Endodermal cell (in vitro differentiated cells): ENCODE results near the gene IGF2BP3. TPM values are rescaled to one million over a fixed set of nuclear protein-coding genes. Genes with fewer than 3 reads are reported as not detected.
"Not testable (repeated sequence)": the region's sequence is repeated elsewhere in the genome, so short reads cannot be mapped to it uniquely, and the experiment has no call there.

ENCODE experiments used
- DNase-seq: peaks from one replicate; pipeline ENCODE4 v3.0.0-alpha.2; 2017
- H3K27ac ChIP-seq: 2 replicates; pipeline ENCODE4 v1.5.1; 2013; ENCODE audit warnings: mild to moderate bottlenecking, low read depth, low read length, moderate library complexity
- H3K27me3 ChIP-seq: 2 replicates; pipeline ENCODE4 v1.6.1; 2013; ENCODE audit warnings: mild to moderate bottlenecking, low read length, moderate library complexity; ENCODE audit not compliant: insufficient read depth, control insufficient read depth, poor library complexity, severe bottlenecking
- H3K36me3 ChIP-seq: 2 replicates; pipeline ENCODE4 v1.7.0; 2013; ENCODE audit warnings: mild to moderate bottlenecking, low read length, moderate library complexity; ENCODE audit not compliant: control insufficient read depth, insufficient read depth
- H3K4me1 ChIP-seq: one replicate; pipeline ENCODE4 v1.7.0; 2013; ENCODE audit warnings: low read length; ENCODE audit not compliant: control insufficient read depth, insufficient read depth
- H3K4me3 ChIP-seq: 2 replicates; pipeline ENCODE4 v1.5.1; 2013; ENCODE audit warnings: mild to moderate bottlenecking, low read length, moderate library complexity
- H3K9ac ChIP-seq: 2 replicates; pipeline ENCODE4 v1.6.1; 2013; ENCODE audit warnings: mild to moderate bottlenecking, low read length, moderate library complexity; ENCODE audit not compliant: poor library complexity, severe bottlenecking; ENCODE audit errors: extremely low read depth
- H3K9me3 ChIP-seq: 2 replicates; pipeline ENCODE4 v1.6.1; 2013; ENCODE audit warnings: mild to moderate bottlenecking, low read length, moderate library complexity; ENCODE audit not compliant: control insufficient read depth
- H3K27ac Mint-ChIP-seq: 2 replicates; pipeline ENCODE4 v1.8.0; 2020; ENCODE audit warnings: mixed read lengths
- H3K27me3 Mint-ChIP-seq: 2 replicates; pipeline ENCODE4 v1.8.0; 2021; ENCODE audit warnings: mild to moderate bottlenecking, mixed read lengths; ENCODE audit not compliant: insufficient read depth
- H3K36me3 Mint-ChIP-seq: 2 replicates; pipeline ENCODE4 v1.8.0; 2020; ENCODE audit warnings: low read depth, mixed read lengths
- H3K4me1 Mint-ChIP-seq: 2 replicates; pipeline ENCODE4 v1.8.0; 2020; ENCODE audit warnings: mixed read lengths
- H3K4me3 Mint-ChIP-seq: 2 replicates; pipeline ENCODE4 v1.8.0; 2020; ENCODE audit warnings: mild to moderate bottlenecking, moderate library complexity, mixed read lengths
- H3K9me3 Mint-ChIP-seq: 2 replicates; pipeline ENCODE4 v1.8.0; 2020; ENCODE audit warnings: mild to moderate bottlenecking, mixed read lengths
- CTCF ChIP-seq: fragments of 200-600 bp; sonication (generic); conservative IDR thresholded peaks from 2 replicates; pipeline ENCODE4 v1.5.0; 2021; ENCODE audit warnings: antibody characterized with exemption, mild to moderate bottlenecking
- WGBS, 2 experiments: methylation state at CpG; one replicate each; pipeline versions ENCODE4 v1.1.5 to v1.1.7; 2013; ENCODE audit warnings: missing lambda C conversion rate in 2 of 2, mixed read lengths in 1 of 2; ENCODE audit not compliant: insufficient coverage in 1 of 2, insufficient read length in 1 of 2; 5-methylcytosine and 5-hydroxymethylcytosine counted together
- total RNA-seq, 2 donors: library from RNA; stranded (reverse); fragmentation: NEBNext Ultra II Directional in 1 of 2; extraction: Animal tissue kit (Norgen Biotek cat#: 25700) in 1 of 2; gene quantifications; 2 replicates in 1 of 2; 3 replicates in 1 of 2; pipeline ENCODE4 v1.2.1, GENCODE V29; 2021

Gene IGF2BP3
- total RNA-seq, 2 donors from 2014 or later = 114 to 123 TPM

- peaks cover 75% of the 10 kb centered on the region for H3K36me3 ChIP-seq
- no peak overlapping the region for H3K4me3 ChIP-seq
- no peak overlapping the region for H3K9ac ChIP-seq
- no peak for DNase-seq
- H3K27ac ChIP-seq = no peak overlapping the region
- no peaks in the 10 kb centered on the region for H3K4me1 ChIP-seq
- Mint-ChIP-seq H3K36me3 (peaks cover 81% of the 10 kb centered on the region), H3K4me3 (no peak overlapping the region), H3K27me3 (no peaks in the 10 kb centered on the region), H3K4me1 (peaks cover 3% of the 10 kb centered on the region), H3K9me3 (peaks cover 5% of the 10 kb centered on the region), H3K27ac (no peak overlapping the region)
- H3K27me3 ChIP-seq = no peaks in the 10 kb centered on the region
- no peak for TF ChIP-seq CTCF
- peaks cover 6% of the 10 kb centered on the region for H3K9me3 ChIP-seq
- no CpG with 5 or more reads among the region's 1 CpG for WGBS, 2 experiments
Measured at GRCh38 chr7:23331132-23331531, 139.2 kb downstream of the IGF2BP3 start.

DNA sequence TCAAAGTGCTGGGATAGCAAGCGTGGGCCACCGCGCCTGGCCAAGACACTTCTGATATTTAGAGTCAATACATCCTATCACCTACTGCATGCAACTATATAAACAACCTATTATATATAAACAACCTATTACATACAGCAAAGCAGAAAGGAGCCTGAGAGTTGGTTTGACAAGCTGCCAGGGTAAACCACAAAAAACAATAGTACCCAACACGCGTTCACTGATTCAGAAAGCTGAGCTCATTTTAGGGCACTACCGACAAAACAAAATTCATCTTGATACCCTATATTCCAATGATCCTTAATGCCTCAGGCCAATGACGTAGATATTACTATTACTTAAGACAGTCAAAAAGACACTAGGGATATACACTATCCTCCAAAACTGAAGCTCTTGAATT is 154.9 kb downstream of the IGF2BP3 start:
- Mint-ChIP-seq H3K27me3 (no peaks in the 10 kb centered on the region), H3K36me3 (peaks cover 80% of the 10 kb centered on the region), H3K4me1 (peaks cover 4% of the 10 kb centered on the region), H3K9me3 (peaks cover 4% of the 10 kb centered on the region), H3K4me3 (no peak overlapping the region), H3K27ac (no peak overlapping the region)
- H3K4me3 ChIP-seq = no peak overlapping the region
- TF ChIP-seq CTCF = no peak
- no peak for DNase-seq
- H3K27me3 ChIP-seq = no peaks in the 10 kb centered on the region
- peaks cover 92% of the 10 kb centered on the region for H3K36me3 ChIP-seq
- no peaks in the 10 kb centered on the region for H3K4me1 ChIP-seq
- no peak overlapping the region for H3K27ac ChIP-seq
- 96 to 97% methylated on average over 5 to 7 of the region's 7 CpGs for WGBS, 2 experiments
- no peak overlapping the region for H3K9ac ChIP-seq
- peaks cover 10% of the 10 kb centered on the region for H3K9me3 ChIP-seq

DNA sequence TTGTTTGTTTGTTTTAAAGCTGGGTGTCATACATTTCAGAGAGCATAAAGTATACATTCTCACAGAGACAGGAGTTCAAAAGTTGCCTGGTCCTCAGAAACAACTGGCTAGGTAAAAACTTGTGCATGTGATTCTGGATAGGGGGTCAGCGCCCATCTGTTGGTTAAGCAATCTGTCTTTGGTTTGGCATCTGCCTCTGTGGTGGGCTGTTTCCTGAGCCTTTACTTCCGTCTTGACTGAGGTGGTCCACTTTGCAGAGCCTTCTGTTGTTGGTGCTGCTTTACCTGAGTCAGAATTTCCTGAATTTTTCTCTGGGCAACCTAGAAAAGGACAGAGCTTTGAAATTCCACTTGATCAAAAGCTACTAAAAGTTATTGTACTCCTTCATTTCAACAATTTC is 158.2 kb downstream of the IGF2BP3 start:
- 92 to 100% methylated on average over 1 to 2 of the region's 2 CpGs for WGBS, 2 experiments
- not testable (repeated sequence) for H3K4me3 Mint-ChIP-seq

DNA sequence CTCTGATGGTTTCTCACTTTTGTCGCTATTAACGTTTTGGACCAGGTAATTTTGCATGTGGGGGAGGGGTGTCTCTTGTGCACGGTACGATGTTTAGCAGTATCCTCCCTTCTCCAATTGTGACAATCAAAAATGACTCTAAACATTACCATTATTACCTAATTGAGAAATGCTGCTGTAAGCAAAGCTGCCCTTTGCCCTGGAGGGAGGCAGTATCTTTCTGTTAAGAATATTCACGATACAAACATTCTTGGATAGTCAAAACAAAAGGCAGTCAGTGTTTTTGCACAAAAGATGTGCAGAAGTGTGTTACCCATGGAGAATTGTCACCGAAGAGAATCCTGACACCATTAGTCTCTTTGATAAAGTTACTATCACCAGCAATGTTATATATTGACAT is 161.5 kb downstream of the IGF2BP3 start:
- DNase-seq = no peak
- peaks cover 77% of the 10 kb centered on the region for H3K36me3 ChIP-seq
- H3K27me3 ChIP-seq = no peaks in the 10 kb centered on the region
- no peak overlapping the region for H3K27ac Mint-ChIP-seq
- no peak overlapping the region for H3K4me3 ChIP-seq
- peaks cover 4% of the 10 kb centered on the region for H3K4me1 Mint-ChIP-seq
- peaks cover 7% of the 10 kb centered on the region for H3K9me3 ChIP-seq
- no peak for TF ChIP-seq CTCF
- no peak overlapping the region for H3K9ac ChIP-seq
- no peak overlapping the region for H3K27ac ChIP-seq
- H3K27me3 Mint-ChIP-seq = no peaks in the 10 kb centered on the region
- H3K9me3 Mint-ChIP-seq = no peaks in the 10 kb centered on the region
- H3K36me3 Mint-ChIP-seq = peaks cover 84% of the 10 kb centered on the region
- no peak overlapping the region for H3K4me3 Mint-ChIP-seq
- 93 to 100% methylated on average over 1 to 6 of the region's 6 CpGs for WGBS, 2 experiments
- H3K4me1 ChIP-seq = no peaks in the 10 kb centered on the region

More for the DNA sequence above, 158.2 kb downstream of the IGF2BP3 start:
- H3K27me3 ChIP-seq, H3K27ac ChIP-seq, H3K4me1 ChIP-seq, H3K9me3 ChIP-seq, H3K9ac ChIP-seq, H3K4me1 Mint-ChIP-seq, H3K9me3 Mint-ChIP-seq, H3K27me3 Mint-ChIP-seq, DNase-seq, H3K4me3 ChIP-seq: not testable (repeated sequence)
- H3K27ac Mint-ChIP-seq = peak overlapping the region; percentile 23
- peaks cover 75% of the 10 kb centered on the region for H3K36me3 Mint-ChIP-seq
- peaks cover 92% of the 10 kb centered on the region for H3K36me3 ChIP-seq
